Mammary epithelial cell (primary cell): ENCODE results near the gene ANKRD60.

ENCODE experiments used
- EZH2 ChIP-seq: IDR thresholded peaks from 2 replicates; pipeline ENCODE4 v1.6.1; 2012; ENCODE audit warnings: low read length, inconsistent platforms, borderline replicate concordance
- TF ChIP-seq, protein P1 (sequence below), 2 donors: IDR thresholded peaks in 1 of 2; conservative IDR thresholded peaks in 1 of 2; 2 replicates each; pipeline ENCODE4 v1.5.1; 2011 to 2012; ENCODE audit warnings: inconsistent platforms in 2 of 2, low read length in 2 of 2, mild to moderate bottlenecking in 2 of 2, control low read depth in 1 of 2, low read depth in 1 of 2; ENCODE audit not compliant: insufficient read depth in 1 of 2; ENCODE audit errors: extremely low read depth in 1 of 2

- TF ChIP-seq, protein P1, sequence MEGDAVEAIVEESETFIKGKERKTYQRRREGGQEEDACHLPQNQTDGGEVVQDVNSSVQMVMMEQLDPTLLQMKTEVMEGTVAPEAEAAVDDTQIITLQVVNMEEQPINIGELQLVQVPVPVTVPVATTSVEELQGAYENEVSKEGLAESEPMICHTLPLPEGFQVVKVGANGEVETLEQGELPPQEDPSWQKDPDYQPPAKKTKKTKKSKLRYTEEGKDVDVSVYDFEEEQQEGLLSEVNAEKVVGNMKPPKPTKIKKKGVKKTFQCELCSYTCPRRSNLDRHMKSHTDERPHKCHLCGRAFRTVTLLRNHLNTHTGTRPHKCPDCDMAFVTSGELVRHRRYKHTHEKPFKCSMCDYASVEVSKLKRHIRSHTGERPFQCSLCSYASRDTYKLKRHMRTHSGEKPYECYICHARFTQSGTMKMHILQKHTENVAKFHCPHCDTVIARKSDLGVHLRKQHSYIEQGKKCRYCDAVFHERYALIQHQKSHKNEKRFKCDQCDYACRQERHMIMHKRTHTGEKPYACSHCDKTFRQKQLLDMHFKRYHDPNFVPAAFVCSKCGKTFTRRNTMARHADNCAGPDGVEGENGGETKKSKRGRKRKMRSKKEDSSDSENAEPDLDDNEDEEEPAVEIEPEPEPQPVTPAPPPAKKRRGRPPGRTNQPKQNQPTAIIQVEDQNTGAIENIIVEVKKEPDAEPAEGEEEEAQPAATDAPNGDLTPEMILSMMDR (conservative IDR thresholded peaks at IDR 0.05 in 1 of 2, IDR thresholded peaks at IDR 0.05 in 1 of 2; ENCODE audit: extremely low read depth in 1 of 2, insufficient read depth in 1 of 2, low read depth in 1 of 2, low read length in 2 of 2), result no peak
- no peak for TF ChIP-seq EZH2
Measured at GRCh38 chr20:58224097-58224496, 4.4 kb downstream of the ANKRD60 start.
